H1 (cell line): ENCODE results near the gene FIG4. TPM values are rescaled to one million over a fixed set of nuclear protein-coding genes. Genes with fewer than 3 reads are reported as not detected.

Experiments
- CTCF ChIA-PET: fragments of 300-600 bp; sonication (Branson Sonifier 250); formaldehyde crosslinking; loops from one replicate; lab custom pipeline; 2021; ENCODE audit not compliant: partially characterized antibody; lab: Charles Lee
- POLR2A ChIA-PET: fragments of 300-600 bp; sonication (Branson Sonifier 250); formaldehyde crosslinking; loops from one replicate; lab custom pipeline; 2021; ENCODE audit warnings: inconsistent platforms; ENCODE audit not compliant: partially characterized antibody; lab: Charles Lee
- DNase-seq, 2 experiments: peaks; one replicate each; pipeline versions ENCODE4 v3.0.0 to v3.0.0-alpha.2; 2010 to 2022; ENCODE audit warnings: low spot score in 2 of 2, low read depth in 1 of 2, mixed read lengths in 1 of 2
- FAIRE-seq: peaks from 2 replicates; lab custom pipeline; 2011; peaks lifted over from hg19 to GRCh38; lab: Jason Lieb, UNC
- H2AFZ ChIP-seq: 2 replicates; pipeline ENCODE4 v1.8.1; 2012; ENCODE audit warnings: low read length, inconsistent platforms
- H2AK5ac ChIP-seq: 2 replicates; pipeline ENCODE4 v1.6.1; 2013; ENCODE audit warnings: low read depth, low read length
- H2BK120ac ChIP-seq: replicated peaks from 2 replicates; pipeline ENCODE3; 2013; ENCODE audit warnings: low read depth, low read length, inconsistent platforms
- H2BK12ac ChIP-seq: 2 replicates; pipeline ENCODE4 v1.6.1; 2013; ENCODE audit warnings: low read depth, low read length
- H2BK15ac ChIP-seq: 2 replicates; pipeline ENCODE4 v1.6.1; 2013; ENCODE audit warnings: low read length
- H2BK20ac ChIP-seq: 2 replicates; pipeline ENCODE4 v1.6.1; 2013; ENCODE audit warnings: low read length
- H2BK5ac ChIP-seq: 2 replicates; pipeline ENCODE4 v1.6.1; 2013; ENCODE audit warnings: low read depth, low read length
- H3K14ac ChIP-seq: 2 replicates; pipeline ENCODE4 v1.6.1; 2013; ENCODE audit warnings: inconsistent platforms; ENCODE audit not compliant: insufficient read length
- H3K18ac ChIP-seq: 2 replicates; pipeline ENCODE4 v1.6.1; 2013; ENCODE audit warnings: low read length; ENCODE audit errors: extremely low read depth
- H3K23ac ChIP-seq: 2 replicates; pipeline ENCODE4 v1.6.1; 2013; ENCODE audit warnings: inconsistent platforms; ENCODE audit not compliant: insufficient read length
- H3K23me2 ChIP-seq: 2 replicates; pipeline ENCODE4 v1.6.1; 2013; ENCODE audit warnings: low read depth, low read length
- H3K27ac ChIP-seq: 2 replicates; pipeline ENCODE4 v1.6.1; 2011; ENCODE audit warnings: low read depth, low read length, inconsistent platforms
- H3K27me3 ChIP-seq, 4 experiments: replicated peaks in 1 of 4; 1 replicate in 1 of 4; 2 replicates in 3 of 4; pipeline versions ENCODE4 v1.6.1 to v1.8.1; 2011 to 2013; ENCODE audit warnings: low read length in 3 of 4, mild to moderate bottlenecking in 3 of 4, inconsistent platforms in 2 of 4, mixed read lengths in 2 of 4, moderate library complexity in 1 of 4; ENCODE audit not compliant: control insufficient read depth in 3 of 4, insufficient read depth in 3 of 4; ENCODE audit errors: extremely low read depth in 1 of 4
- H3K36me3 ChIP-seq, 4 experiments: 2 replicates each; pipeline versions ENCODE4 v1.6.1 to v1.8.1; 2011 to 2013; ENCODE audit warnings: mild to moderate bottlenecking in 4 of 4, low read length in 3 of 4, moderate library complexity in 2 of 4, control low read depth in 1 of 4, inconsistent platforms in 1 of 4; ENCODE audit not compliant: insufficient read depth in 4 of 4, control insufficient read depth in 2 of 4
- H3K4ac ChIP-seq: replicated peaks from 2 replicates; pipeline ENCODE3; 2013; ENCODE audit warnings: low read length, low read depth, mixed read lengths, inconsistent platforms; ENCODE audit not compliant: insufficient read length
- H3K4me1 ChIP-seq, 4 experiments: replicated peaks in 1 of 4; 1 replicate in 1 of 4; 2 replicates in 3 of 4; pipeline versions ENCODE4 v1.6.1 to v1.8.1; 2011 to 2013; ENCODE audit warnings: low read length in 3 of 4, inconsistent platforms in 2 of 4, mixed read lengths in 1 of 4; ENCODE audit not compliant: insufficient read depth in 4 of 4, control insufficient read depth in 3 of 4
- H3K4me2 ChIP-seq, 2 experiments: 2 replicates each; pipeline versions ENCODE4 v1.6.1 to v1.8.1; 2011 to 2013; ENCODE audit warnings: low read depth in 2 of 2, low read length in 2 of 2, control low read depth in 1 of 2, inconsistent platforms in 1 of 2, mild to moderate bottlenecking in 1 of 2; ENCODE audit not compliant: insufficient read depth in 1 of 2
- H3K4me3 ChIP-seq, 4 experiments: fragments of 200-600, 300-600 bp in 1 of 4; sonication (generic), shearing (Covaris generic), sonication (Bioruptor Twin) in 1 of 4; 2 replicates each; pipeline versions ENCODE4 v1.5.1 to v1.8.1; 2011 to 2016; ENCODE audit warnings: low read length in 4 of 4, low read depth in 3 of 4, control low read depth in 2 of 4, inconsistent platforms in 2 of 4, mild to moderate bottlenecking in 2 of 4, mixed read lengths in 1 of 4, moderate library complexity in 1 of 4; ENCODE audit not compliant: insufficient read depth in 2 of 4; ENCODE audit errors: extremely low read depth in 1 of 4
- H3K56ac ChIP-seq: replicated peaks from 2 replicates; pipeline ENCODE3; 2013; ENCODE audit warnings: low read depth, mild to moderate bottlenecking, mixed read lengths, low read length, inconsistent platforms; ENCODE audit not compliant: insufficient read length
- H3K79me1 ChIP-seq: 2 replicates; pipeline ENCODE4 v1.6.1; 2013; ENCODE audit warnings: low read depth, low read length, control low read depth
- H3K79me2 ChIP-seq, 2 experiments: 2 replicates each; pipeline versions ENCODE4 v1.6.1 to v1.8.1; 2012 to 2013; ENCODE audit warnings: low read length in 2 of 2, mild to moderate bottlenecking in 2 of 2, inconsistent platforms in 1 of 2; ENCODE audit not compliant: insufficient read depth in 2 of 2, control insufficient read depth in 1 of 2
- H3K9ac ChIP-seq, 4 experiments: replicated peaks in 1 of 4; 1 replicate in 1 of 4; 2 replicates in 3 of 4; pipeline versions ENCODE4 v1.6.1 to v1.8.1; 2011 to 2013; ENCODE audit warnings: low read depth in 3 of 4, low read length in 3 of 4, control low read depth in 2 of 4, mild to moderate bottlenecking in 2 of 4, moderate library complexity in 2 of 4, inconsistent platforms in 1 of 4; ENCODE audit errors: extremely low read depth in 1 of 4
- H3K9me3 ChIP-seq, 2 experiments: 2 replicates each; pipeline versions ENCODE4 v1.6.1 to v1.8.1; 2012 to 2013; ENCODE audit warnings: mild to moderate bottlenecking in 2 of 2, moderate library complexity in 2 of 2, control low read depth in 1 of 2, inconsistent platforms in 1 of 2, low read depth in 1 of 2, low read length in 1 of 2, mixed read lengths in 1 of 2; ENCODE audit not compliant: insufficient read depth in 2 of 2
- H4K20me1 ChIP-seq, 2 experiments: replicated peaks in 1 of 2; 2 replicates each; pipeline versions ENCODE3 to v1.8.1; 2011 to 2013; ENCODE audit warnings: inconsistent platforms in 2 of 2, low read length in 2 of 2, mild to moderate bottlenecking in 1 of 2; ENCODE audit not compliant: insufficient read depth in 2 of 2, control insufficient read depth in 1 of 2
- H4K5ac ChIP-seq: 2 replicates; pipeline ENCODE4 v1.6.1; 2013; ENCODE audit warnings: low read length, low read depth, mixed read lengths, inconsistent platforms; ENCODE audit not compliant: insufficient read length
- H4K8ac ChIP-seq: 2 replicates; pipeline ENCODE4 v1.8.0; 2013; ENCODE audit warnings: mild to moderate bottlenecking, moderate library complexity, low read length, inconsistent platforms; ENCODE audit not compliant: insufficient read depth; ENCODE audit errors: extremely low read depth
- H4K91ac ChIP-seq: replicated peaks from 2 replicates; pipeline ENCODE3; 2013; ENCODE audit warnings: low read length, mixed read lengths, inconsistent platforms; ENCODE audit not compliant: insufficient read length
- ASH2L ChIP-seq: fragments of 200-600, 300-600 bp; sonication (generic); IDR thresholded peaks from one replicate; pipeline ENCODE4 v1.7.1; 2017; ENCODE audit warnings: low read length
- CBX8 ChIP-seq: fragments of 300-800, 300-1000 bp; sonication (generic); IDR thresholded peaks from 2 replicates; pipeline ENCODE4 v1.7.1; 2016; ENCODE audit warnings: low read depth, low read length, borderline replicate concordance
- FOSL1 ChIP-seq: IDR thresholded peaks from 2 replicates; pipeline ENCODE4 v1.6.1; 2011; ENCODE audit warnings: mild to moderate bottlenecking, low read depth, low read length, moderate library complexity; ENCODE audit not compliant: insufficient read depth
- HDAC6 ChIP-seq: IDR thresholded peaks from one replicate; pipeline ENCODE4 v1.7.1; 2012; ENCODE audit warnings: low read depth, mild to moderate bottlenecking, inconsistent platforms, low read length, moderate library complexity
- KDM5A ChIP-seq: fragments of 200-600 bp; IDR thresholded peaks from 2 replicates; pipeline ENCODE4 v1.7.1; 2012; ENCODE audit warnings: mild to moderate bottlenecking, low read length, inconsistent platforms, mixed read lengths
- MAX ChIP-seq: IDR thresholded peaks from 2 replicates; pipeline ENCODE4 v1.6.1; 2012; ENCODE audit warnings: inconsistent platforms
- PHF8 ChIP-seq: fragments of 200-600 bp; sonication (generic); conservative IDR thresholded peaks from 2 replicates; pipeline ENCODE4 v1.7.1; 2012; ENCODE audit warnings: low read depth, mild to moderate bottlenecking, inconsistent platforms, low read length, moderate library complexity
- RNF2 ChIP-seq: fragments of 200-900, 300-1000 bp; sonication (generic); IDR thresholded peaks from 2 replicates; pipeline ENCODE4 v1.7.1; 2016; ENCODE audit warnings: borderline replicate concordance, low read depth, mild to moderate bottlenecking, antibody characterized with exemption, low read length; ENCODE audit not compliant: poor library complexity, severe bottlenecking; ENCODE audit errors: missing control alignments
- SIRT6 ChIP-seq: IDR thresholded peaks from one replicate; pipeline ENCODE4 v1.7.1; 2012; ENCODE audit warnings: low read length, inconsistent platforms
- SIX5 ChIP-seq: IDR thresholded peaks from 2 replicates; pipeline ENCODE4 v1.6.1; 2011; ENCODE audit warnings: mild to moderate bottlenecking, low read depth, low read length
- SUZ12 ChIP-seq: fragments of 200-600 bp; sonication (generic); IDR thresholded peaks from 2 replicates; pipeline ENCODE4 v1.6.1; 2012; ENCODE audit warnings: mild to moderate bottlenecking, inconsistent platforms, low read length, moderate library complexity, mixed read lengths
- WGBS, 2 experiments: shearing (Covaris generic) in 1 of 2; methylation state at CpG; one replicate each; pipeline versions ENCODE4 v1.1.6 to v1.1.7; 2013 to 2015; ENCODE audit warnings: low lambda C conversion rate in 2 of 2, mixed read lengths in 2 of 2, inconsistent platforms in 1 of 2, low coverage in 1 of 2, missing lambda C conversion rate in 1 of 2; ENCODE audit not compliant: insufficient replicate concordance in 2 of 2, insufficient coverage in 1 of 2, insufficient read length in 1 of 2; ENCODE audit errors: extremely low coverage in 1 of 2, missing lambda C conversion rate in 1 of 2; 5-methylcytosine and 5-hydroxymethylcytosine counted together
- polyA plus RNA-seq, 7 experiments: library from polyadenylated mRNA; depleted of rRNA in 3 of 7; stranded (reverse) in 5 of 7; unstranded in 2 of 7; fragments of >200 nt in 5 of 7; fragments of 200-250 nt in 2 of 7; gene quantifications; 1 replicate in 5 of 7; 2 replicates in 1 of 7; 4 replicates in 1 of 7; pipeline versions ENCODE4 v1.2.1 to v1.2.3, GENCODE V29; 2011 to 2013; ENCODE audit warnings: missing spikeins in 2 of 7, mixed read lengths in 2 of 7
- total RNA-seq: library from RNA; stranded (reverse); fragmentation: NEBNext Ultra II Directional; extraction: Animal tissue kit (Norgen Biotek cat#: 25700); gene quantifications from 2 replicates; pipeline ENCODE4 v1.2.1, GENCODE V29; 2021

FIG4 gene
- total and polyA plus RNA-seq, 2 of the 8 experiments (the other 6 are each of a cell fraction or from before 2014, with no cell fraction given), result 11.8 to 21.9 TPM

- no peak for DNase-seq
- CTCF ChIA-PET, result interaction anchor here (0.7 to 1.5 kb wide), 3 partner anchors 40 to 55 kb away, joined by 3 to 5 read pairs (median 3); no protein-coding TSS in a partner anchor
- Histone ChIP-seq H3K9me3 (no peaks in the 10 kb centered on the region), H2AFZ (no peak overlapping the region), H3K27me3 (peaks cover 0 to 1% (median 0%) of the 10 kb centered on the region in 4 experiments; a peak in 1 of 7 replicates), H3K23ac (no peak overlapping the region), H3K79me1 (no peaks in the 10 kb centered on the region), H3K18ac (no peak overlapping the region), H4K5ac (no peak overlapping the region), H3K9ac (no peak overlapping the region), H2BK120ac (no peak overlapping the region), H3K56ac (no peak overlapping the region), H3K14ac (no peak overlapping the region), H3K4me1 (peaks cover 4 to 12% (median 9%) of the 10 kb centered on the region in 4 experiments; a peak in 6 of 7 replicates), H2AK5ac (no peak overlapping the region), H3K4me2 (no peak overlapping the region), H2BK12ac (no peak overlapping the region), H2BK5ac (no peak overlapping the region), H3K36me3 (peaks cover 0 to 7% (median 0%) of the 10 kb centered on the region in 4 experiments; a peak in 3 of 8 replicates), H3K4me3 (no peak overlapping the region), H4K20me1 (no peaks in the 10 kb centered on the region), H2BK20ac (no peak overlapping the region), H4K8ac (no peak overlapping the region), H3K79me2 (no peaks in the 10 kb centered on the region), H3K23me2 (no peaks in the 10 kb centered on the region), H3K27ac (no peak overlapping the region), H4K91ac (no peak overlapping the region), H3K4ac (no peak overlapping the region)
- FAIRE-seq, result no peak
- WGBS, 2 experiments, result 84% methylated on average over 7 of the region's 7 CpGs; no CpG with 5 or more reads in 1 of the 2 experiments
- POLR2A ChIA-PET, result no interaction called here
- no peak for TF ChIP-seq SUZ12
- no peak for TF ChIP-seq ASH2L
- no peak for TF ChIP-seq SIX5
- no peak for TF ChIP-seq CBX8
- no peak for TF ChIP-seq PHF8
- TF ChIP-seq HDAC6, result no peak
- TF ChIP-seq MAX, result no peak
- no peak for TF ChIP-seq RNF2
- no peak for TF ChIP-seq KDM5A
- no peak for TF ChIP-seq SIRT6
- no peak for TF ChIP-seq FOSL1
- TF ChIP-seq, all 59 proteins: peak for 0
- no peak overlapping the region for H2BK15ac ChIP-seq
Observed at GRCh38 chr6:109740787-109741186, 49.7 kb downstream of the FIG4 start.
